HCT116 (cell line): ENCODE measurements around the gene SH3GL1. TPM values are rescaled to one million over a fixed set of nuclear protein-coding genes. Genes with fewer than 3 reads are reported as not detected.

Source experiments
- ATAC-seq: fragments of 200-7000 bp; cut with Tn5 transposase; 2 replicates; pipeline ENCODE4 v1.9.1; 2020; ENCODE audit warnings: mild to moderate bottlenecking, moderate library complexity
- BruUV-seq: library from RNA; stranded (reverse); fragments of 400-500 nt; replicated peaks from 2 replicates; lab custom pipeline; 2021; lab: Mats Ljungman, UMichigan
- CTCF ChIA-PET: fragments of 300-600 bp; sonication (Branson Sonifier 250); formaldehyde crosslinking; loops from one replicate; lab custom pipeline; 2021; ENCODE audit warnings: antibody characterized with exemption; lab: Charles Lee
- POLR2A ChIA-PET: fragments of 300-600, 350-600 bp; sonication (Branson Sonifier 250); formaldehyde crosslinking; loops from one replicate; lab custom pipeline; 2021; ENCODE audit warnings: antibody characterized with exemption; lab: Charles Lee
- RAD21 ChIA-PET, 2 experiments: fragments of 300-600 bp; sonication (Branson Sonifier 250); formaldehyde crosslinking; loops; one replicate each; lab custom pipeline; 2023; ENCODE audit warnings: low total read pairs in 2 of 2; ENCODE audit not compliant: uncharacterized antibody in 2 of 2, unreplicated experiment in 2 of 2, low non-redundant PET in 1 of 2; lab: Charles Lee
- DNase-seq: peaks from one replicate; pipeline ENCODE4 v3.0.0-alpha.2; 2010; ENCODE audit warnings: low read depth, low spot score
- H2AFZ ChIP-seq: fragments of 200-600 bp; shearing (Covaris generic), sonication (generic); 2 replicates; pipeline ENCODE4 v1.6.1; 2017; ENCODE audit warnings: low read depth, mixed run types, mixed read lengths, antibody characterized with exemption, low read length; ENCODE audit not compliant: poor library complexity, severe bottlenecking
- H3K27ac ChIP-seq: 2 replicates; pipeline ENCODE4 v1.5.1; 2012; ENCODE audit warnings: low read depth, low read length
- H3K27me3 ChIP-seq: fragments of 200-600 bp; sonication (generic); 2 replicates; pipeline ENCODE4 v1.6.1; 2016; ENCODE audit warnings: mixed run types, low read length, mixed read lengths; ENCODE audit not compliant: insufficient read depth
- H3K36me3 ChIP-seq, 2 experiments: fragments of 200-500 bp in 1 of 2; fragments of 200-600 bp in 1 of 2; sonication (Bioruptor generic) in 1 of 2; sonication (generic) in 1 of 2; 2 replicates each; pipeline versions ENCODE4 v1.5.1 to v1.6.1; 2014 to 2016; ENCODE audit warnings: low read length in 2 of 2, inconsistent platforms in 1 of 2, mixed read lengths in 1 of 2, mixed run types in 1 of 2; ENCODE audit not compliant: insufficient read depth in 2 of 2, control insufficient read depth in 1 of 2
- H3K4me1 ChIP-seq, 2 experiments: fragments of 200-600 bp in 1 of 2; sonication (generic) in 1 of 2; 2 replicates each; pipeline versions ENCODE4 v1.5.1 to v1.6.1; 2012 to 2017; ENCODE audit warnings: low read length in 2 of 2, inconsistent platforms in 1 of 2, mild to moderate bottlenecking in 1 of 2, mixed read lengths in 1 of 2, mixed run types in 1 of 2, moderate library complexity in 1 of 2; ENCODE audit not compliant: insufficient read depth in 2 of 2, control insufficient read depth in 1 of 2
- H3K4me2 ChIP-seq: fragments of 200-600 bp; sonication (generic); 2 replicates; pipeline ENCODE4 v1.6.1; 2017; ENCODE audit warnings: mixed run types, low read length, mixed read lengths
- H3K4me3 ChIP-seq, 2 experiments: fragments of 200-600 bp in 1 of 2; sonication (generic) in 1 of 2; replicated peaks in 1 of 2; 2 replicates each; pipeline ENCODE4 v1.5.1; 2011 to 2016; ENCODE audit warnings: low read length in 2 of 2, control low read depth in 1 of 2, low read depth in 1 of 2, mild to moderate bottlenecking in 1 of 2, mixed read lengths in 1 of 2, mixed run types in 1 of 2
- H3K79me2 ChIP-seq: fragments of 200-600 bp; sonication (generic); 2 replicates; pipeline ENCODE4 v1.6.1; 2017; ENCODE audit warnings: mild to moderate bottlenecking, mixed run types, low read length, moderate library complexity, mixed read lengths; ENCODE audit not compliant: insufficient read depth
- H3K9ac ChIP-seq: fragments of 200-600 bp; sonication (generic); 2 replicates; pipeline ENCODE4 v1.6.1; 2016; ENCODE audit warnings: low read length, mixed read lengths
- H3K9me2 ChIP-seq: fragments of 200-600 bp; sonication (generic), shearing (Covaris generic); 2 replicates; pipeline ENCODE4 v1.6.1; 2017; ENCODE audit warnings: mixed run types, mild to moderate bottlenecking, moderate library complexity; ENCODE audit not compliant: insufficient read depth
- H3K9me3 ChIP-seq, 2 experiments: fragments of 200-500 bp in 1 of 2; fragments of 200-600 bp in 1 of 2; sonication (Bioruptor generic) in 1 of 2; sonication (generic) in 1 of 2; 2 replicates each; pipeline ENCODE4 v1.6.1; 2014 to 2017; ENCODE audit warnings: low read length in 2 of 2, mixed read lengths in 2 of 2, inconsistent platforms in 1 of 2, low read depth in 1 of 2, mild to moderate bottlenecking in 1 of 2, mixed run types in 1 of 2, moderate library complexity in 1 of 2; ENCODE audit not compliant: control insufficient read depth in 1 of 2, insufficient read depth in 1 of 2
- H4K20me1 ChIP-seq: fragments of 200-600 bp; sonication (generic), shearing (Covaris generic); 2 replicates; pipeline ENCODE4 v1.6.1; 2017; ENCODE audit warnings: mixed run types, mild to moderate bottlenecking, moderate library complexity; ENCODE audit not compliant: insufficient read depth
- CEBPB ChIP-seq: IDR thresholded peaks from 2 replicates; pipeline ENCODE4 v1.6.1; 2012; ENCODE audit warnings: low read depth
- EGR1 ChIP-seq: IDR thresholded peaks from 2 replicates; pipeline ENCODE4 v1.6.1; 2012; ENCODE audit warnings: low read depth
- FOSL1 ChIP-seq: IDR thresholded peaks from 2 replicates; pipeline ENCODE4 v1.6.1; 2012; ENCODE audit warnings: low read depth
- MAX ChIP-seq: IDR thresholded peaks from 2 replicates; pipeline ENCODE4 v1.6.1; 2012
- POLR2A ChIP-seq: IDR thresholded peaks from 2 replicates; pipeline ENCODE4 v1.7.0; 2011; ENCODE audit warnings: borderline replicate concordance; ENCODE audit not compliant: insufficient read depth, insufficient read length; ENCODE audit errors: extremely low read depth
- SP1 ChIP-seq: IDR thresholded peaks from 2 replicates; pipeline ENCODE4 v1.6.1; 2012; ENCODE audit warnings: low read depth
- SRF ChIP-seq: IDR thresholded peaks from 2 replicates; pipeline ENCODE4 v1.6.1; 2012; ENCODE audit warnings: low read depth
- TCF7L2 ChIP-seq: IDR thresholded peaks from 2 replicates; pipeline ENCODE4 v1.7.0; 2011; ENCODE audit warnings: borderline replicate concordance, inconsistent platforms; ENCODE audit not compliant: insufficient read depth, insufficient read length; ENCODE audit errors: extremely low read depth
- YY1 ChIP-seq: IDR thresholded peaks from 2 replicates; pipeline ENCODE4 v1.6.1; 2011; ENCODE audit warnings: low read length, low read depth, moderate library complexity, mild to moderate bottlenecking; ENCODE audit not compliant: insufficient replicate concordance; ENCODE audit errors: extremely low read depth
- intact Hi-C: fragments of 100-400 bp; cut with micrococcal nuclease; formaldehyde crosslinking; loops from 2 replicates; pipeline ENCODE4 v1.10.0; 2022
- total RNA-seq: library from RNA; stranded (reverse); gene quantifications from one replicate; pipeline ENCODE4 v1.2.1, GENCODE V29; 2021; ENCODE audit not compliant: unreplicated experiment

Gene SH3GL1
- total RNA-seq, 1 experiment from 2014 or later = 86.0 TPM

- TF ChIP-seq MAX = no peak
- no peak for TF ChIP-seq TCF7L2
These were observed 574 bp downstream of the SH3GL1 start (continued) for GRCh38 chr19:4399812-4400134.

DNA sequence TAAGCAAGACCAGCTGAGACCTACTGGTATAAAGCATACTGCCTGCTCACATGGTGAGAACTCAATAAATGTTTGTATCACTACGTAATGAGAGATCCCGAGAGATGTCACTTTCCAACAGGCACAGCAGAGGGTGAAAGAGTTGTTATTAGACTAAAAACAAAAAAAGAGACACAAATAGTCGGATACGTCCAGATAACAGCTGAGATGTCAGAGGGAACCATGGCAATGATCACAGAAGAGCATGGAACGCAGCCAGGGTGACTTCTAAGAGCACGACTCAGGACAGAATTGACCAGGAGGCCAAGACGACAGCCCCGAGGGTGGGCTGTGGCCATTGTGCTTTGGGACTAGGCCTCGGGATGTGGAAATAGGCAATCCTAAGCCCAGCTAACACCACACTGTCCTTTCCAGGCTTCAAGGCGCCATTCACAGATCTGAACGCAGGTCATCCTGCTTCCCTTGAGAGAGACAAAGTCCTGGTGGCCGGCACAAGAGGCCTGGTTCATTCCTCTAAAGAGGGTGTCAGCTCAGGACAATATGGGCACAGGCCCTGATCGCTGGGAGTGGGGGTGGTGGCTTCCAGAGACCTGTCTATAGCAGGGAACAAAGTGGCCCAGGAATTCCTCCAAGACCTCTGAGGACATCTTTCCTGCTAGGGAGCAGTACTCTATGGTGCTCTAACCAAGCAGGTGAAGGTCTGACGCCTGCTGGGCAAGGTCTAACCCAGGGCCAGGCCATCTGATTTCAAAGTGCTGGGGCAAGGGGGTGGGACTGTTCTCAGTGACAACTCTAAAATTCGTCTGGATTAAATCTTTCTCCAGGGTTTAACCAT lies 3.2 kb downstream of the SH3GL1 start:
- ChIA-PET CTCF (no interaction called here), POLR2A (no interaction called here), RAD21 (no interaction called here)
- H3K27ac ChIP-seq = no peak overlapping the region
- no peak overlapping the region for H2AFZ ChIP-seq
- BruUV-seq = no TSS peak
- no peaks in the 10 kb centered on the region for H3K27me3 ChIP-seq
- TF ChIP-seq SP1 (no peak), POLR2A (no peak), SRF (no peak), FOSL1 (no peak)
- no peak overlapping the region for H3K9ac ChIP-seq
- no peaks in the 10 kb centered on the region for H3K9me3 ChIP-seq
- H4K20me1 ChIP-seq = peaks cover 5% of the 10 kb centered on the region; the same call in 1 of the 2 replicates
- intact Hi-C loops = no loop called here
- H3K4me1 ChIP-seq = peaks cover 14 to 24% of the 10 kb centered on the region in 2 experiments
- ATAC-seq (no peak), DNase-seq (no peak)
- H3K4me3 ChIP-seq = no peak overlapping the region
- H3K36me3 ChIP-seq = peaks cover 3 to 29% of the 10 kb centered on the region in 2 experiments; a peak in 3 of 4 replicates
- H3K9me2 ChIP-seq = no peaks in the 10 kb centered on the region
- peaks cover 80% of the 10 kb centered on the region for H3K79me2 ChIP-seq
- no peak overlapping the region for H3K4me2 ChIP-seq

GRCh38 chr19:4393947-4394590 lies 6.3 kb downstream of the SH3GL1 start:
- peaks cover 99% of the 10 kb centered on the region for H3K79me2 ChIP-seq
- CTCF ChIA-PET = interaction anchor here (1.1 to 1.3 kb wide), 2 partner anchors 18 to 127 kb away, joined by 6 read pairs; no protein-coding TSS in a partner anchor

More at GRCh38 chr19:4393947-4394590, 6.3 kb downstream of the SH3GL1 start:
- Histone ChIP-seq H3K4me2 (no peak overlapping the region), H3K4me1 (peaks cover 3 to 7% of the 10 kb centered on the region in 2 experiments; a peak in 2 of 4 replicates), H2AFZ (no peak overlapping the region), H4K20me1 (peaks cover 5% of the 10 kb centered on the region; the same call in 1 of the 2 replicates), H3K9me3 (no peaks in the 10 kb centered on the region), H3K27me3 (no peaks in the 10 kb centered on the region), H3K9ac (no peak overlapping the region), H3K36me3 (peaks cover 5 to 33% of the 10 kb centered on the region in 2 experiments; a peak in 3 of 4 replicates)
- ATAC-seq = no peak
- RAD21 ChIA-PET = no interaction called here
- intact Hi-C loops = no loop called here
- BruUV-seq = no TSS peak
- POLR2A ChIA-PET = no interaction called here
- DNase-seq = no peak
- TF ChIP-seq YY1 (no peak), FOSL1 (no peak), EGR1 (no peak), CEBPB (no peak)
- TF ChIP-seq, all 23 proteins: peak for 0
- H3K27ac ChIP-seq = no peak overlapping the region
- H3K4me3 ChIP-seq = no peak overlapping the region
- H3K9me2 ChIP-seq = no peaks in the 10 kb centered on the region
